GM12878 (cell line): ENCODE measurements around the gene IMMP2L. TPM values are rescaled to one million over a fixed set of nuclear protein-coding genes. Genes with fewer than 3 reads are reported as not detected.

ENCODE experiments used
- ASH2L ChIP-seq: fragments of 300-600, 200-600 bp; sonication (generic); IDR thresholded peaks from 2 replicates; pipeline ENCODE4 v1.6.1; 2017; ENCODE audit warnings: low read depth, mild to moderate bottlenecking, borderline replicate concordance
- NR2C1 ChIP-seq: fragments of 450-650 bp; IDR thresholded peaks from 2 replicates; pipeline ENCODE4 v1.6.1; 2017; ENCODE audit warnings: antibody characterized with exemption, mild to moderate bottlenecking, moderate library complexity
- SUZ12 ChIP-seq: fragments of 200-600 bp; sonication (generic); IDR thresholded peaks from one replicate; pipeline ENCODE4 v1.6.1; 2018; ENCODE audit warnings: antibody characterized with exemption, mild to moderate bottlenecking; ENCODE audit not compliant: unreplicated experiment
- YY1 ChIP-seq: IDR thresholded peaks from 2 replicates; pipeline ENCODE4 v1.6.1; 2011; ENCODE audit warnings: low read depth, mild to moderate bottlenecking, low read length
- polyA plus RNA-seq, 11 experiments: library from polyadenylated mRNA; depleted of rRNA in 4 of 11; unstranded in 6 of 11; stranded (reverse) in 5 of 11; fragments of >200 nt; fragmentation: Nextera tagmentation in 4 of 11; fragmentation: Illumina TruSeq in 1 of 11; extraction: Ambion mirVana in 4 of 11; extraction: Trizol in 1 of 11; gene quantifications; 1 replicate in 1 of 11; 2 replicates in 10 of 11; pipeline versions ENCODE4 v1.2.1 to v1.2.3, GENCODE V29; 2011 to 2016; ENCODE audit warnings: inconsistent platforms in 2 of 11, missing spikeins in 2 of 11, low read depth in 1 of 11
- total RNA-seq, 4 experiments: library from RNA; depleted of rRNA in 3 of 4; stranded (reverse); fragments of >200 nt in 3 of 4; fragmentation: Illumina TruSeq in 1 of 4; extraction: Trizol in 1 of 4; gene quantifications; 2 replicates each; pipeline versions ENCODE4 v1.2.1 to v1.2.3, GENCODE V29; 2013 to 2021
- TF ChIP-seq, protein P1 (sequence below): IDR thresholded peaks from 2 replicates; pipeline ENCODE4 v1.6.1; 2012; ENCODE audit warnings: low read depth, low read length, improper control_type of control experiment
- TF ChIP-seq, protein P2 (sequence below): fragments of 450-650 bp; IDR thresholded peaks from 2 replicates; pipeline ENCODE4 v1.6.1; 2016; ENCODE audit warnings: mild to moderate bottlenecking
- TF ChIP-seq, protein P3 (sequence below): fragments of 450-650 bp; IDR thresholded peaks from 2 replicates; pipeline ENCODE4 v1.6.1; 2017; ENCODE audit warnings: antibody characterized with exemption, mild to moderate bottlenecking, moderate library complexity
- TF ChIP-seq, protein P4 (sequence below): fragments of 450-650 bp; IDR thresholded peaks from 2 replicates; pipeline ENCODE4 v1.6.1; 2017; ENCODE audit warnings: low read depth, mild to moderate bottlenecking, moderate library complexity

Gene IMMP2L
- total and polyA plus RNA-seq, 10 of the 15 experiments (the other 5 are each of a cell fraction or from before 2014, with no cell fraction given): 12.6 to 46.3 (median 19.6) TPM

DNA sequence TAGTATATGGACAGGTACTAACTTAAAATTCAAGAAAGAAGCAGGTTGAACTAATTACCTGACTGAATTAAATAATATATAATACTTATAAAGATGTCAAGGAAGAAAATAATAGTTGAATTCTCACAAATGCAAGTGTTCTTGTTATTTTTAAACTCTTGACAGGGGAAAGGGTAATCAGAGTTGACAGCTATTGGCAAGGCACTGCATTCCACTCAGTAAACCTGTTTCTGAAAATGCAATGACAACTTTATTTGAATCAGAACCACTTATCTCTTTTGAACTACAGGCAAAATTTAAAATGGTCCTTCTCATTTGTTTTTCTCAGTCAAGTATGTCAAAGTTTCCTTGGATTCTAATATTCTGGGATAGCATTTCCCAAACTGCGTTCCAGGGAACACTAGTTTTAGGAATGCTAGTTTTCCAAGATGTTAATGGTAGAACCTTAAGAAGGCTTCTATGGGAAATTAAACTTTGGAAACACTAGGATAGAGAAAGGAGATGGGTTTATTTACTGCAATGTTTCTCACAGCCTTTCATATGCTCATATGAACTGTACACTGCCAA, 575.1 kb downstream of the IMMP2L start (continued):
- TF ChIP-seq, protein P1, sequence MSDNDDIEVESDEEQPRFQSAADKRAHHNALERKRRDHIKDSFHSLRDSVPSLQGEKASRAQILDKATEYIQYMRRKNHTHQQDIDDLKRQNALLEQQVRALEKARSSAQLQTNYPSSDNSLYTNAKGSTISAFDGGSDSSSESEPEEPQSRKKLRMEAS: no peak
- TF ChIP-seq SUZ12: no peak
- TF ChIP-seq ASH2L: no peak
- TF ChIP-seq, protein P2, sequence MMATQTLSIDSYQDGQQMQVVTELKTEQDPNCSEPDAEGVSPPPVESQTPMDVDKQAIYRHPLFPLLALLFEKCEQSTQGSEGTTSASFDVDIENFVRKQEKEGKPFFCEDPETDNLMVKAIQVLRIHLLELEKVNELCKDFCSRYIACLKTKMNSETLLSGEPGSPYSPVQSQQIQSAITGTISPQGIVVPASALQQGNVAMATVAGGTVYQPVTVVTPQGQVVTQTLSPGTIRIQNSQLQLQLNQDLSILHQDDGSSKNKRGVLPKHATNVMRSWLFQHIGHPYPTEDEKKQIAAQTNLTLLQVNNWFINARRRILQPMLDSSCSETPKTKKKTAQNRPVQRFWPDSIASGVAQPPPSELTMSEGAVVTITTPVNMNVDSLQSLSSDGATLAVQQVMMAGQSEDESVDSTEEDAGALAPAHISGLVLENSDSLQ: no peak
- TF ChIP-seq, protein P3, sequence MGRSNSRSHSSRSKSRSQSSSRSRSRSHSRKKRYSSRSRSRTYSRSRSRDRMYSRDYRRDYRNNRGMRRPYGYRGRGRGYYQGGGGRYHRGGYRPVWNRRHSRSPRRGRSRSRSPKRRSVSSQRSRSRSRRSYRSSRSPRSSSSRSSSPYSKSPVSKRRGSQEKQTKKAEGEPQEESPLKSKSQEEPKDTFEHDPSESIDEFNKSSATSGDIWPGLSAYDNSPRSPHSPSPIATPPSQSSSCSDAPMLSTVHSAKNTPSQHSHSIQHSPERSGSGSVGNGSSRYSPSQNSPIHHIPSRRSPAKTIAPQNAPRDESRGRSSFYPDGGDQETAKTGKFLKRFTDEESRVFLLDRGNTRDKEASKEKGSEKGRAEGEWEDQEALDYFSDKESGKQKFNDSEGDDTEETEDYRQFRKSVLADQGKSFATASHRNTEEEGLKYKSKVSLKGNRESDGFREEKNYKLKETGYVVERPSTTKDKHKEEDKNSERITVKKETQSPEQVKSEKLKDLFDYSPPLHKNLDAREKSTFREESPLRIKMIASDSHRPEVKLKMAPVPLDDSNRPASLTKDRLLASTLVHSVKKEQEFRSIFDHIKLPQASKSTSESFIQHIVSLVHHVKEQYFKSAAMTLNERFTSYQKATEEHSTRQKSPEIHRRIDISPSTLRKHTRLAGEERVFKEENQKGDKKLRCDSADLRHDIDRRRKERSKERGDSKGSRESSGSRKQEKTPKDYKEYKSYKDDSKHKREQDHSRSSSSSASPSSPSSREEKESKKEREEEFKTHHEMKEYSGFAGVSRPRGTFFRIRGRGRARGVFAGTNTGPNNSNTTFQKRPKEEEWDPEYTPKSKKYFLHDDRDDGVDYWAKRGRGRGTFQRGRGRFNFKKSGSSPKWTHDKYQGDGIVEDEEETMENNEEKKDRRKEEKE: no peak
- TF ChIP-seq, protein P4, sequence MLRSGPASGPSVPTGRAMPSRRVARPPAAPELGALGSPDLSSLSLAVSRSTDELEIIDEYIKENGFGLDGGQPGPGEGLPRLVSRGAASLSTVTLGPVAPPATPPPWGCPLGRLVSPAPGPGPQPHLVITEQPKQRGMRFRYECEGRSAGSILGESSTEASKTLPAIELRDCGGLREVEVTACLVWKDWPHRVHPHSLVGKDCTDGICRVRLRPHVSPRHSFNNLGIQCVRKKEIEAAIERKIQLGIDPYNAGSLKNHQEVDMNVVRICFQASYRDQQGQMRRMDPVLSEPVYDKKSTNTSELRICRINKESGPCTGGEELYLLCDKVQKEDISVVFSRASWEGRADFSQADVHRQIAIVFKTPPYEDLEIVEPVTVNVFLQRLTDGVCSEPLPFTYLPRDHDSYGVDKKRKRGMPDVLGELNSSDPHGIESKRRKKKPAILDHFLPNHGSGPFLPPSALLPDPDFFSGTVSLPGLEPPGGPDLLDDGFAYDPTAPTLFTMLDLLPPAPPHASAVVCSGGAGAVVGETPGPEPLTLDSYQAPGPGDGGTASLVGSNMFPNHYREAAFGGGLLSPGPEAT: no peak
- TF ChIP-seq NR2C1: no peak
- no peak for TF ChIP-seq YY1
- TF ChIP-seq, all 136 proteins: peak for 0
